ENCODE results near the gene MICU1. TPM values are rescaled to one million over a fixed set of nuclear protein-coding genes. Genes with fewer than 3 reads are reported as not detected.

Gene MICU1
- total and polyA plus RNA-seq, 2 experiments from 2014 or later, result 27.5 to 52.3 TPM

DNA sequence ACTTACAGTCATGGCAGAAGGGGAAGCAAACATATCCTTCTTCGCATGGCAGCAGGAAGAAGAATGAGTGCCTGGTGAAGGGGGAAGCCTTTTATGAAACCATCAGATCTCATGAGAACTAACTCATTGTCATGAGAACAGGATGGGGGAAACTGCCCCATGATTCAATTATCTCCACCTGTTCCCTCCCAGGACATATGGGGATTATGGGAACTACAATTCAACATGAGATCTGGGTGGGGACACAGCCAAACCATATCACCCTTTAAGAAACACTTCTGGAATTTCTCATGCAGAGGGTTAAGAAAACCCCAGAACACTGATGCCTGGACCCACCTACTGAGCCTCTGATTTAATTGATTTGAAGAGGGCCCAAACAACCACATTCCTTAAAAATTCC lies 207.9 kb downstream of the MICU1 start (continued):
- TF ChIP-seq, protein P1, sequence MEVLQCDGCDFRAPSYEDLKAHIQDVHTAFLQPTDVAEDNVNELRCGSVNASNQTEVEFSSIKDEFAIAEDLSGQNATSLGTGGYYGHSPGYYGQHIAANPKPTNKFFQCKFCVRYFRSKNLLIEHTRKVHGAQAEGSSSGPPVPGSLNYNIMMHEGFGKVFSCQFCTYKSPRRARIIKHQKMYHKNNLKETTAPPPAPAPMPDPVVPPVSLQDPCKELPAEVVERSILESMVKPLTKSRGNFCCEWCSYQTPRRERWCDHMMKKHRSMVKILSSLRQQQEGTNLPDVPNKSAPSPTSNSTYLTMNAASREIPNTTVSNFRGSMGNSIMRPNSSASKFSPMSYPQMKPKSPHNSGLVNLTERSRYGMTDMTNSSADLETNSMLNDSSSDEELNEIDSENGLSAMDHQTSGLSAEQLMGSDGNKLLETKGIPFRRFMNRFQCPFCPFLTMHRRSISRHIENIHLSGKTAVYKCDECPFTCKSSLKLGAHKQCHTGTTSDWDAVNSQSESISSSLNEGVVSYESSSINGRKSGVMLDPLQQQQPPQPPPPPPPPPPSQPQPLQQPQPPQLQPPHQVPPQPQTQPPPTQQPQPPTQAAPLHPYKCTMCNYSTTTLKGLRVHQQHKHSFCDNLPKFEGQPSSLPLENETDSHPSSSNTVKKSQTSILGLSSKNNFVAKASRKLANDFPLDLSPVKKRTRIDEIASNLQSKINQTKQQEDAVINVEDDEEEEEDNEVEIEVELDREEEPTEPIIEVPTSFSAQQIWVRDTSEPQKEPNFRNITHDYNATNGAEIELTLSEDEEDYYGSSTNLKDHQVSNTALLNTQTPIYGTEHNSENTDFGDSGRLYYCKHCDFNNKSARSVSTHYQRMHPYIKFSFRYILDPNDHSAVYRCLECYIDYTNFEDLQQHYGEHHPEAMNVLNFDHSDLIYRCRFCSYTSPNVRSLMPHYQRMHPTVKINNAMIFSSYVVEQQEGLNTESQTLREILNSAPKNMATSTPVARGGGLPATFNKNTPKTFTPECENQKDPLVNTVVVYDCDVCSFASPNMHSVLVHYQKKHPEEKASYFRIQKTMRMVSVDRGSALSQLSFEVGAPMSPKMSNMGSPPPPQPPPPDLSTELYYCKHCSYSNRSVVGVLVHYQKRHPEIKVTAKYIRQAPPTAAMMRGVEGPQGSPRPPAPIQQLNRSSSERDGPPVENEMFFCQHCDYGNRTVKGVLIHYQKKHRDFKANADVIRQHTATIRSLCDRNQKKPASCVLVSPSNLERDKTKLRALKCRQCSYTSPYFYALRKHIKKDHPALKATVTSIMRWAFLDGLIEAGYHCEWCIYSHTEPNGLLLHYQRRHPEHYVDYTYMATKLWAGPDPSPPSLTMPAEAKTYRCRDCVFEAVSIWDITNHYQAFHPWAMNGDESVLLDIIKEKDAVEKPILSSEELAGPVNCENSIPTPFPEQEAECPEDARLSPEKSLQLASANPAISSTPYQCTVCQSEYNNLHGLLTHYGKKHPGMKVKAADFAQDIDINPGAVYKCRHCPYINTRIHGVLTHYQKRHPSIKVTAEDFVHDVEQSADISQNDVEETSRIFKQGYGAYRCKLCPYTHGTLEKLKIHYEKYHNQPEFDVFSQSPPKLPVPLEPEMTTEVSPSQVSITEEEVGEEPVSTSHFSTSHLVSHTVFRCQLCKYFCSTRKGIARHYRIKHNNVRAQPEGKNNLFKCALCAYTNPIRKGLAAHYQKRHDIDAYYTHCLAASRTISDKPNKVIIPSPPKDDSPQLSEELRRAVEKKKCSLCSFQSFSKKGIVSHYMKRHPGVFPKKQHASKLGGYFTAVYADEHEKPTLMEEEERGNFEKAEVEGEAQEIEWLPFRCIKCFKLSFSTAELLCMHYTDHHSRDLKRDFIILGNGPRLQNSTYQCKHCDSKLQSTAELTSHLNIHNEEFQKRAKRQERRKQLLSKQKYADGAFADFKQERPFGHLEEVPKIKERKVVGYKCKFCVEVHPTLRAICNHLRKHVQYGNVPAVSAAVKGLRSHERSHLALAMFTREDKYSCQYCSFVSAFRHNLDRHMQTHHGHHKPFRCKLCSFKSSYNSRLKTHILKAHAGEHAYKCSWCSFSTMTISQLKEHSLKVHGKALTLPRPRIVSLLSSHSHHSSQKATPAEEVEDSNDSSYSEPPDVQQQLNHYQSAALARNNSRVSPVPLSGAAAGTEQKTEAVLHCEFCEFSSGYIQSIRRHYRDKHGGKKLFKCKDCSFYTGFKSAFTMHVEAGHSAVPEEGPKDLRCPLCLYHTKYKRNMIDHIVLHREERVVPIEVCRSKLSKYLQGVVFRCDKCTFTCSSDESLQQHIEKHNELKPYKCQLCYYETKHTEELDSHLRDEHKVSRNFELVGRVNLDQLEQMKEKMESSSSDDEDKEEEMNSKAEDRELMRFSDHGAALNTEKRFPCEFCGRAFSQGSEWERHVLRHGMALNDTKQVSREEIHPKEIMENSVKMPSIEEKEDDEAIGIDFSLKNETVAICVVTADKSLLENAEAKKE (CRISPR knock-in tag; IDR thresholded peaks at IDR 0.05), result no peak

GRCh38 chr10:72416661-72417060 lies 209.2 kb downstream of the MICU1 start:
- Histone ChIP-seq H3K4me3 (no peak overlapping the region), H3K79me2 (replicated peaks; ENCODE audit: insufficient read depth) (no peaks in the 10 kb centered on the region), H4K20me1 (replicated peaks; ENCODE audit: insufficient read depth) (no peaks in the 10 kb centered on the region), H3K27ac (ENCODE audit: low read depth) (no peak overlapping the region), H3K4me2 (no peak overlapping the region), H3K36me3 (ENCODE audit: insufficient read depth) (no peaks in the 10 kb centered on the region; the same call in 1 of the 2 replicates), H2AFZ (no peak overlapping the region), H3K27me3 (ENCODE audit: insufficient read depth) (no peaks in the 10 kb centered on the region), H3K9me2 (ENCODE audit: insufficient read depth) (no peaks in the 10 kb centered on the region), H3F3A (replicated peaks; ENCODE audit: low read depth) (no peaks in the 10 kb centered on the region), H3K4me1 (ENCODE audit: insufficient read depth) (peaks cover 10% of the 10 kb centered on the region; the same call in 1 of the 2 replicates)
- Mint-ChIP-seq H3K27me3 (ENCODE audit: insufficient read depth, low read depth, poor library complexity) (peaks cover 8% of the 10 kb centered on the region), H3K27ac (no peak overlapping the region), H3K9me3 (peaks cover 18% of the 10 kb centered on the region; the same call in 2 of the 3 replicates), H3K4me3 (no peak overlapping the region), H3K4me1 (peaks cover 15% of the 10 kb centered on the region), H3K36me3 (ENCODE audit: low read depth) (peaks cover 43% of the 10 kb centered on the region)
- no peak for DNase-seq (ENCODE audit: low spot score)
- ATAC-seq, result no peak
- TF ChIP-seq NANOG (IDR thresholded peaks at IDR 0.05; ENCODE audit: borderline replicate concordance) (no peak), ZNF114 (CRISPR knock-in tag; IDR thresholded peaks at IDR 0.05) (no peak), CREB1 (CRISPR knock-in tag; IDR thresholded peaks at IDR 0.05; ENCODE audit: low read depth) (no peak), STAT1 (IDR thresholded peaks at IDR 0.05; ENCODE audit: unreplicated experiment) (no peak), CTCF (conservative IDR thresholded peaks at IDR 0.05; ENCODE audit: low read depth in 2 of 2) (no peak), JUNB (IDR thresholded peaks at IDR 0.05; ENCODE audit: unreplicated experiment) (no peak)
- TF ChIP-seq, protein P2, sequence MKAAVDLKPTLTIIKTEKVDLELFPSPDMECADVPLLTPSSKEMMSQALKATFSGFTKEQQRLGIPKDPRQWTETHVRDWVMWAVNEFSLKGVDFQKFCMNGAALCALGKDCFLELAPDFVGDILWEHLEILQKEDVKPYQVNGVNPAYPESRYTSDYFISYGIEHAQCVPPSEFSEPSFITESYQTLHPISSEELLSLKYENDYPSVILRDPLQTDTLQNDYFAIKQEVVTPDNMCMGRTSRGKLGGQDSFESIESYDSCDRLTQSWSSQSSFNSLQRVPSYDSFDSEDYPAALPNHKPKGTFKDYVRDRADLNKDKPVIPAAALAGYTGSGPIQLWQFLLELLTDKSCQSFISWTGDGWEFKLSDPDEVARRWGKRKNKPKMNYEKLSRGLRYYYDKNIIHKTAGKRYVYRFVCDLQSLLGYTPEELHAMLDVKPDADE (IDR thresholded peaks at IDR 0.05), result no peak

All from GM23338 (cell line).